Mesenchymal stem cell (in vitro differentiated cells and primary cell): ENCODE data around the gene CBL.

Experiments used
- DNase-seq: peaks from one replicate; pipeline ENCODE4 v3.0.0-alpha.2; 2013
- H2AFZ ChIP-seq: one replicate; pipeline ENCODE4 v1.6.1; 2013; ENCODE audit warnings: low read depth, mild to moderate bottlenecking, control low read depth, inconsistent platforms, low read length, moderate library complexity
- H2AK5ac ChIP-seq: 2 replicates; pipeline ENCODE4 v1.6.1; 2013; ENCODE audit warnings: low read length, moderate library complexity, mild to moderate bottlenecking, inconsistent platforms; ENCODE audit not compliant: severe bottlenecking
- H2BK120ac ChIP-seq: one replicate; pipeline ENCODE4 v1.6.1; 2013; ENCODE audit warnings: low read depth, mild to moderate bottlenecking, inconsistent platforms, low read length, moderate library complexity
- H2BK12ac ChIP-seq, 2 experiments: one replicate each; pipeline ENCODE4 v1.6.1; 2013; ENCODE audit warnings: inconsistent platforms in 2 of 2, low read length in 2 of 2, mild to moderate bottlenecking in 2 of 2, moderate library complexity in 2 of 2, control low read depth in 1 of 2
- H2BK15ac ChIP-seq: one replicate; pipeline ENCODE4 v1.6.1; 2013; ENCODE audit warnings: mild to moderate bottlenecking, low read depth, inconsistent platforms; ENCODE audit not compliant: poor library complexity, severe bottlenecking
- H2BK5ac ChIP-seq: 2 replicates; pipeline ENCODE4 v1.6.1; 2013; ENCODE audit warnings: low read depth, mild to moderate bottlenecking, low read length, control low read depth, inconsistent platforms; ENCODE audit not compliant: poor library complexity, severe bottlenecking
- H3K14ac ChIP-seq, 2 experiments: one replicate each; pipeline ENCODE4 v1.6.1; 2013; ENCODE audit warnings: inconsistent platforms in 2 of 2, low read length in 2 of 2, control low read depth in 1 of 2, mild to moderate bottlenecking in 1 of 2, moderate library complexity in 1 of 2
- H3K18ac ChIP-seq, 2 experiments: one replicate each; pipeline ENCODE4 v1.6.1; 2013; ENCODE audit warnings: inconsistent platforms in 2 of 2, low read length in 2 of 2, control low read depth in 1 of 2, low read depth in 1 of 2, mild to moderate bottlenecking in 1 of 2
- H3K23ac ChIP-seq, 2 experiments: one replicate each; pipeline ENCODE4 v1.6.1; 2013; ENCODE audit warnings: inconsistent platforms in 2 of 2, low read length in 2 of 2, mild to moderate bottlenecking in 2 of 2, moderate library complexity in 2 of 2, control low read depth in 1 of 2
- H3K27ac ChIP-seq: 2 replicates; pipeline ENCODE4 v1.5.1; 2013; ENCODE audit warnings: mild to moderate bottlenecking, moderate library complexity, low read length, control low read depth, inconsistent platforms; ENCODE audit not compliant: poor library complexity, severe bottlenecking
- H3K27me3 ChIP-seq, 2 experiments: 2 replicates each; pipeline versions ENCODE4 v1.6.1 to v1.7.0; 2013; ENCODE audit warnings: low read length in 2 of 2, mild to moderate bottlenecking in 2 of 2, moderate library complexity in 2 of 2, control low read depth in 1 of 2, inconsistent platforms in 1 of 2; ENCODE audit not compliant: control insufficient read depth in 1 of 2, insufficient read depth in 1 of 2
- H3K36me3 ChIP-seq, 2 experiments: 2 replicates each; pipeline versions ENCODE4 v1.6.1 to v1.7.0; 2013; ENCODE audit warnings: low read length in 2 of 2, control low read depth in 1 of 2, inconsistent platforms in 1 of 2, low read depth in 1 of 2, mild to moderate bottlenecking in 1 of 2; ENCODE audit not compliant: insufficient read depth in 2 of 2, control insufficient read depth in 1 of 2
- H3K4ac ChIP-seq, 2 experiments: one replicate each; pipeline ENCODE4 v1.6.1; 2013; ENCODE audit warnings: inconsistent platforms in 2 of 2, low read length in 2 of 2, mild to moderate bottlenecking in 2 of 2, moderate library complexity in 2 of 2, control low read depth in 1 of 2, low read depth in 1 of 2
- H3K4me1 ChIP-seq: 2 replicates; pipeline ENCODE4 v1.6.1; 2013; ENCODE audit warnings: low read depth, low read length, control low read depth; ENCODE audit not compliant: control insufficient read depth, insufficient read depth
- H3K4me2 ChIP-seq: 2 replicates; pipeline ENCODE4 v1.6.1; 2013; ENCODE audit warnings: low read length, mild to moderate bottlenecking, inconsistent platforms; ENCODE audit not compliant: poor library complexity, severe bottlenecking
- H3K4me3 ChIP-seq, 2 experiments: 2 replicates each; pipeline versions ENCODE4 v1.5.1 to v1.7.0; 2013; ENCODE audit warnings: low read length in 2 of 2, mild to moderate bottlenecking in 2 of 2, control low read depth in 1 of 2, low read depth in 1 of 2; ENCODE audit not compliant: insufficient read depth in 1 of 2
- H3K79me1 ChIP-seq: replicated peaks from 2 replicates; pipeline ENCODE4 v1.6.1; 2013; ENCODE audit warnings: mild to moderate bottlenecking, control low read depth, low read length, inconsistent platforms; ENCODE audit not compliant: poor library complexity, severe bottlenecking
- H3K9ac ChIP-seq: 2 replicates; pipeline ENCODE4 v1.7.0; 2013; ENCODE audit warnings: mild to moderate bottlenecking, low read length, moderate library complexity
- H3K9me3 ChIP-seq: 2 replicates; pipeline ENCODE4 v1.7.0; 2013; ENCODE audit warnings: mild to moderate bottlenecking, low read length; ENCODE audit not compliant: control insufficient read depth
- H4K8ac ChIP-seq: one replicate; pipeline ENCODE4 v1.6.1; 2013; ENCODE audit warnings: inconsistent platforms, mild to moderate bottlenecking, low read length, moderate library complexity
- H4K91ac ChIP-seq: one replicate; pipeline ENCODE4 v1.6.1; 2013; ENCODE audit warnings: mild to moderate bottlenecking, low read length, inconsistent platforms
- whole genome bisulfite sequencing: methylation state at CpG from one replicate; pipeline ENCODE4 v1.1.7; 2013; ENCODE audit warnings: mixed read lengths; 5-methylcytosine and 5-hydroxymethylcytosine counted together

CBL gene

GRCh38 chr11:119324189-119324588, 118.0 kb downstream of the CBL start:
- H2BK15ac ChIP-seq: no peak overlapping the region
- H2BK5ac ChIP-seq: no peak overlapping the region
- WGBS: 60% methylated on average over 4 of the region's 4 CpGs
- no peaks in the 10 kb centered on the region for H3K9me3 ChIP-seq
- no peak for DNase-seq
- peaks cover 0 to 7% of the 10 kb centered on the region in 2 experiments for H3K27me3 ChIP-seq
- no peak overlapping the region for H3K4me3 ChIP-seq
- H3K4me2 ChIP-seq: no peak overlapping the region
- H3K9ac ChIP-seq: no peak overlapping the region
- no peak overlapping the region for H3K23ac ChIP-seq
- no peaks in the 10 kb centered on the region for H3K79me1 ChIP-seq
- H2BK12ac ChIP-seq: no peak overlapping the region
- no peak overlapping the region for H4K91ac ChIP-seq
- no peak overlapping the region for H2AFZ ChIP-seq
- H3K27ac ChIP-seq: no peak overlapping the region
- no peak overlapping the region for H2AK5ac ChIP-seq
- no peak overlapping the region for H3K14ac ChIP-seq
- H3K36me3 ChIP-seq: no peaks in the 10 kb centered on the region
- H3K4ac ChIP-seq: no peak overlapping the region
- H3K4me1 ChIP-seq: peaks cover 19% of the 10 kb centered on the region
- no peak overlapping the region for H2BK120ac ChIP-seq
- H4K8ac ChIP-seq: no peak overlapping the region
- no peak overlapping the region for H3K18ac ChIP-seq

- H3K23ac ChIP-seq: no peak overlapping the region
- H3K4me1 ChIP-seq: no peaks in the 10 kb centered on the region
- 100% methylated on average over 1 of the region's 2 CpGs for WGBS
- H2BK15ac ChIP-seq: no peak overlapping the region
- no peak overlapping the region for H3K14ac ChIP-seq
- H2BK12ac ChIP-seq: no peak overlapping the region
- H4K8ac ChIP-seq: no peak overlapping the region
- H3K9ac ChIP-seq: no peak overlapping the region
- no peak overlapping the region for H2BK120ac ChIP-seq
- H3K4me2 ChIP-seq: no peak overlapping the region
- H2AFZ ChIP-seq: no peak overlapping the region
- H2BK5ac ChIP-seq: no peak overlapping the region
- no peak for DNase-seq
- H3K4me3 ChIP-seq: no peak overlapping the region
- no peak overlapping the region for H2AK5ac ChIP-seq
- no peak overlapping the region for H3K18ac ChIP-seq
- no peaks in the 10 kb centered on the region for H3K79me1 ChIP-seq
- peaks cover 3 to 5% of the 10 kb centered on the region in 2 experiments for H3K27me3 ChIP-seq
- no peak overlapping the region for H4K91ac ChIP-seq
- no peak overlapping the region for H3K4ac ChIP-seq
- H3K36me3 ChIP-seq: no peaks in the 10 kb centered on the region
- no peak overlapping the region for H3K27ac ChIP-seq
- H3K9me3 ChIP-seq: no peaks in the 10 kb centered on the region
Observed at GRCh38 chr11:119329320-119329719, 123.2 kb downstream of the CBL start.

GRCh38 chr11:119330237-119330636, 124.1 kb downstream of the CBL start:
- Histone ChIP-seq H2AK5ac (no peak overlapping the region), H3K4me1 (peaks cover 3% of the 10 kb centered on the region), H3K9ac (no peak overlapping the region), H3K79me1 (peaks cover 7% of the 10 kb centered on the region), H3K9me3 (no peaks in the 10 kb centered on the region), H3K4me3 (no peak overlapping the region), H3K36me3 (no peaks in the 10 kb centered on the region), H3K18ac (no peak overlapping the region), H3K23ac (no peak overlapping the region), H4K91ac (no peak overlapping the region), H3K27me3 (peaks cover 3 to 5% of the 10 kb centered on the region in 2 experiments), H2BK120ac (no peak overlapping the region), H2BK12ac (no peak overlapping the region), H2AFZ (no peak overlapping the region), H3K4ac (no peak overlapping the region), H3K14ac (no peak overlapping the region), H3K4me2 (no peak overlapping the region), H3K27ac (no peak overlapping the region), H2BK5ac (no peak overlapping the region), H4K8ac (no peak overlapping the region), H2BK15ac (no peak overlapping the region)
- 80% methylated on average over 1 of the region's 1 CpG for WGBS
- DNase-seq: no peak

- no peak overlapping the region for H2BK120ac ChIP-seq
- no peaks in the 10 kb centered on the region for H3K9me3 ChIP-seq
- no peak overlapping the region for H2BK5ac ChIP-seq
- peaks cover 12% of the 10 kb centered on the region for H3K4me1 ChIP-seq
- no peak overlapping the region for H3K4me2 ChIP-seq
- peaks cover 14 to 16% of the 10 kb centered on the region in 2 experiments for H3K36me3 ChIP-seq
- no peak overlapping the region for H2AK5ac ChIP-seq
- H2AFZ ChIP-seq: no peak overlapping the region
- H3K4me3 ChIP-seq: no peak overlapping the region
- peaks cover 25% of the 10 kb centered on the region for H3K79me1 ChIP-seq
- H3K27ac ChIP-seq: no peak overlapping the region
- H3K9ac ChIP-seq: no peak overlapping the region
- H2BK12ac ChIP-seq: no peak overlapping the region
- H3K18ac ChIP-seq: no peak overlapping the region
- H2BK15ac ChIP-seq: no peak overlapping the region
- H4K8ac ChIP-seq: no peak overlapping the region
- H3K14ac ChIP-seq: no peak overlapping the region
- H4K91ac ChIP-seq: no peak overlapping the region
- H3K4ac ChIP-seq: no peak overlapping the region
- peaks cover 3 to 5% of the 10 kb centered on the region in 2 experiments for H3K27me3 ChIP-seq
- no peak overlapping the region for H3K23ac ChIP-seq
- 88% methylated on average over 4 of the region's 4 CpGs for WGBS
- DNase-seq: no peak
Observed at GRCh38 chr11:119332111-119332765, 126.1 kb downstream of the CBL start.
